ENCODE results near the gene VGLL3.

The VGLL3 gene

GRCh38 chr3:86942206-86942605 is 48.7 kb downstream of the VGLL3 start:
- DNase-seq (ENCODE audit: low spot score): no peak
- no peak overlapping the region for H3K4me3 ChIP-seq (ENCODE audit: severe bottlenecking)
- ATAC-seq (ENCODE audit: low read depth): no peak
- H3K27ac ChIP-seq (ENCODE audit: poor library complexity, severe bottlenecking): no peak overlapping the region
- no peak for TF ChIP-seq CTCF (IDR thresholded peaks at IDR 0.05; ENCODE audit: poor library complexity, severe bottlenecking)
- H3K9me3 ChIP-seq (ENCODE audit: severe bottlenecking): no peaks in the 10 kb centered on the region
- H3K27me3 ChIP-seq (ENCODE audit: insufficient read depth, poor library complexity, severe bottlenecking): no peaks in the 10 kb centered on the region
- no peaks in the 10 kb centered on the region for H3K36me3 ChIP-seq (ENCODE audit: low read depth)
- H3K4me1 ChIP-seq (ENCODE audit: insufficient read depth, poor library complexity, severe bottlenecking): peaks cover 5% of the 10 kb centered on the region

DNA sequence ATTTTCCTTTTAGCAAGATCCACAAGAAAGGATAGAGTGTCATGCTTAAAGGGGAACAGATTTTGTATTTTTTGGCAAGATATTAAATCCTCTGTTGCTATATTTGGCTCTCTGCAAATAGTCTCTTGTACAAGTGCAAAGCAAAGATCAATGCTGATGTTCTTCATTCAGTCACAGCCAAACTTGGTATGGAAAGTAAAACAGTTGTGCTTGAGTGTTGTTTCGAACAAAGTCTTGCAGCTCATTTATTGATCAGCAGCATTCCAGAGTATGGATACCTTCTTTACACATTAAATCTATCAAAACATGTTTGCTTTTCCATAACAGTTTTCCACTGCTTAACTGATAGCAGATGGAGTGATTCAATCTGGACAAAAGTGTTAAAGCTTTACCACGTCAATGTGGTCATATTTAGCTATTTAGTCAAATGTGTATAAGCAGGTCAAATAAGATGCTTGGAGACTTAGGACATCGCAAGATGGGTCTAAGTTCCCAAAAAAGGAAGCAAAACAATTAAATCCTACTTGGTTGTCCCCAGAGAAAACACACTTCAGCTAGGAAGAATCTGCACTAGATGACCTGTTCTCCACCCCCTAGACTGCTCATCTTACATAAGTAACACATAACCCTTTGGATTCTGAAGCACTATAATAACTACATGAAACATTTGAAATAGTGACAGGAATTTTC is 52.4 kb downstream of the VGLL3 start:
- H3K27ac ChIP-seq (ENCODE audit: poor library complexity, severe bottlenecking): no peak overlapping the region

DNA sequence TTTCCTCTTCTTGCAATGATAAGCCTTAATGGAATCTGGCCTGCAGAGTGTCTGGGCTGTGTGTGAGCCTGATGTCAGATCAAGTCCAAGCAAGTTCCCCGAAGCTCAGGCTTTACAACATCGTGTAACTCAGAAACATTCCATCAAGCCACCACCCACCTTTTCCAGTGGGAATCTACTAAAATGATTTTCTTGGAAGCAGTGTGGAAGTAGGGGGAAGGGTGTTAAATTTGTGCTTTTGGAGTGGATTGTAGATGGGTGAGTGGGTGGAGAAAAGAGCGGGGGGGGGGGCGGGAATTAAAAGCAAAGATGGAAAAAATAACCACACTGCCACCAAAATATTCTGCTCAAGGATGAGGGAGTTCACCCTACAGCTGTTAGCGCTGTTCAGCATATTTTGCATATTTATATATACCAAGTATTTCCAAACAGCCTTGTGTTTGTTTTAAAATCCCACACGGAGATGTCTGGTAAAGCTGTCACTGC is 53.6 kb downstream of the VGLL3 start:
- no peaks in the 10 kb centered on the region for H3K9me3 ChIP-seq (ENCODE audit: severe bottlenecking)
- ATAC-seq (ENCODE audit: low read depth): peak; percentile 100
- H3K4me3 ChIP-seq (ENCODE audit: severe bottlenecking): no peak overlapping the region
- H3K27me3 ChIP-seq (ENCODE audit: insufficient read depth, poor library complexity, severe bottlenecking): no peaks in the 10 kb centered on the region
- TF ChIP-seq CTCF (IDR thresholded peaks at IDR 0.05; ENCODE audit: poor library complexity, severe bottlenecking): no peak
- H3K36me3 ChIP-seq (ENCODE audit: low read depth): no peaks in the 10 kb centered on the region
- peak; percentile 76 for DNase-seq (ENCODE audit: low spot score)
- peak overlapping the region; percentile 47 for H3K27ac ChIP-seq (ENCODE audit: poor library complexity, severe bottlenecking)
- H3K4me1 ChIP-seq (ENCODE audit: insufficient read depth, poor library complexity, severe bottlenecking): peaks cover 13% of the 10 kb centered on the region

More for the DNA sequence above, 52.4 kb downstream of the VGLL3 start:
- ATAC-seq (ENCODE audit: low read depth) (no peak), DNase-seq (ENCODE audit: low spot score) (no peak)
- H3K36me3 ChIP-seq (ENCODE audit: low read depth): no peaks in the 10 kb centered on the region
- no peak overlapping the region for H3K4me3 ChIP-seq (ENCODE audit: severe bottlenecking)
- peaks cover 13% of the 10 kb centered on the region for H3K4me1 ChIP-seq (ENCODE audit: insufficient read depth, poor library complexity, severe bottlenecking)
- no peaks in the 10 kb centered on the region for H3K9me3 ChIP-seq (ENCODE audit: severe bottlenecking)
- TF ChIP-seq CTCF (IDR thresholded peaks at IDR 0.05; ENCODE audit: poor library complexity, severe bottlenecking): no peak
- no peaks in the 10 kb centered on the region for H3K27me3 ChIP-seq (ENCODE audit: insufficient read depth, poor library complexity, severe bottlenecking)

GRCh38 chr3:86934851-86935250 is 56.1 kb downstream of the VGLL3 start:
- no peak overlapping the region for H3K4me3 ChIP-seq (ENCODE audit: severe bottlenecking)
- H3K36me3 ChIP-seq (ENCODE audit: low read depth): no peaks in the 10 kb centered on the region
- H3K9me3 ChIP-seq (ENCODE audit: severe bottlenecking): no peaks in the 10 kb centered on the region
- ATAC-seq (ENCODE audit: low read depth) (no peak), DNase-seq (ENCODE audit: low spot score) (no peak)
- no peak overlapping the region for H3K27ac ChIP-seq (ENCODE audit: poor library complexity, severe bottlenecking)
- no peaks in the 10 kb centered on the region for H3K27me3 ChIP-seq (ENCODE audit: insufficient read depth, poor library complexity, severe bottlenecking)
- H3K4me1 ChIP-seq (ENCODE audit: insufficient read depth, poor library complexity, severe bottlenecking): peaks cover 13% of the 10 kb centered on the region
- TF ChIP-seq CTCF (IDR thresholded peaks at IDR 0.05; ENCODE audit: poor library complexity, severe bottlenecking): no peak

GRCh38 chr3:86930831-86931230 is 60.1 kb downstream of the VGLL3 start:
- H3K27me3 ChIP-seq (ENCODE audit: insufficient read depth, poor library complexity, severe bottlenecking): no peaks in the 10 kb centered on the region
- no peaks in the 10 kb centered on the region for H3K36me3 ChIP-seq (ENCODE audit: low read depth)
- H3K27ac ChIP-seq (ENCODE audit: poor library complexity, severe bottlenecking): no peak overlapping the region
- H3K9me3 ChIP-seq (ENCODE audit: severe bottlenecking): no peaks in the 10 kb centered on the region
- ATAC-seq (ENCODE audit: low read depth): no peak
- no peak overlapping the region for H3K4me3 ChIP-seq (ENCODE audit: severe bottlenecking)
- DNase-seq (ENCODE audit: low spot score): no peak
- H3K4me1 ChIP-seq (ENCODE audit: insufficient read depth, poor library complexity, severe bottlenecking): no peaks in the 10 kb centered on the region
- no peak for TF ChIP-seq CTCF (IDR thresholded peaks at IDR 0.05; ENCODE audit: poor library complexity, severe bottlenecking)

All from RWPE2 (cell line).